GM19452 (cell line): ENCODE data around the gene SSTR1.
"Not testable (repeated sequence)": the region's sequence is repeated elsewhere in the genome, so short reads cannot be mapped to it uniquely, and the experiment has no call there.

Source experiments
- ATAC-seq: cut with Tn5 transposase; IDR thresholded peaks from one replicate; pipeline ENCODE4 v1.9.1; 2021; ENCODE audit not compliant: unreplicated experiment

The SSTR1 gene, protein sequence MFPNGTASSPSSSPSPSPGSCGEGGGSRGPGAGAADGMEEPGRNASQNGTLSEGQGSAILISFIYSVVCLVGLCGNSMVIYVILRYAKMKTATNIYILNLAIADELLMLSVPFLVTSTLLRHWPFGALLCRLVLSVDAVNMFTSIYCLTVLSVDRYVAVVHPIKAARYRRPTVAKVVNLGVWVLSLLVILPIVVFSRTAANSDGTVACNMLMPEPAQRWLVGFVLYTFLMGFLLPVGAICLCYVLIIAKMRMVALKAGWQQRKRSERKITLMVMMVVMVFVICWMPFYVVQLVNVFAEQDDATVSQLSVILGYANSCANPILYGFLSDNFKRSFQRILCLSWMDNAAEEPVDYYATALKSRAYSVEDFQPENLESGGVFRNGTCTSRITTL

DNA sequence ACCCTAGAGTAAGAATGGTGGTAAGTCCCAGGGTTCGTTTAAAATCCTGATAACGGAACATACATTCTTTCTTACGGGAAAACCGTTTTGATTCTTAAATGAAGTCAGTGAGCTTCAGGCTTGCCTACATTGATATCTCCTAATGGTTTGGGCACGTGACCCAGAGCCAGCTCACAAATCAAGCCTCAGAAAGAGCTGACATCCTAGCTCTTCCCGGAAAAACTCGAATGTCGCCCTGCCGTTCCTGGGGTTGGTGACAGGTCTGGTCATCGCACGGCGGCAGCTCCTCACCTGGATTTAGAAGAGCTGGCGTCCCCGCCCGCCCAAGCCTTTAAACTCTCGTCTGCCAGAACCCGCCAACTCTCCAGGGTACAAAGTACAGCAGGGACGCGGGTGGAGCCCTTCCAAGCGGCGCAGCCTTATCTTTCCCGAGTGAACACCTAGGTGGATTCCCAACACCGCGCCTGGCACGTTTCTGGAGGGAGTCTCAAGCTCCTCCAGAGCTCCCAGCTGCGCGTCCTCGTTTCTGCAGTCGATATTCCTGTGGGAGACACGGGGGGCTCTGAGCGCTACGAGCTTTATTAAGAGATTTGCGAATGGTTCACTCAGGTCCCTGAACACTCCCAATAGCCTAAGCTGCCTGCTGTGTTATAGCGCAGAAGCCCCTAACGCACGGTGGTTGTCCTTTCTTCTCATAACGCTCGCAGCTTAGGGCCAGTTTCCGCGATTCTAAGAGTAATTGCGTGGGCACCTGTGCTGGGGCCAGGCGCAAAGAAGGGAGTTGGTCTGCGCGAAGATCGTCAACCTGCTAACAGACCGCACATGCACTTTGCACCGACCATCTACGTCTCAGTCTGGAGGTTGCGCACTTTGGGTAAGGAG lies at the start of gene SSTR1:
Gene SSTR1 (plus strand): TSS at position 169 of the 882 bp plus-strand sequence. CDS start 1,486 bp downstream, outside the sequence.
- no peak for ATAC-seq

GRCh38 chr14:38158468-38158867 lies 49.2 kb upstream of the SSTR1 start:
- ATAC-seq: no peak

DNA sequence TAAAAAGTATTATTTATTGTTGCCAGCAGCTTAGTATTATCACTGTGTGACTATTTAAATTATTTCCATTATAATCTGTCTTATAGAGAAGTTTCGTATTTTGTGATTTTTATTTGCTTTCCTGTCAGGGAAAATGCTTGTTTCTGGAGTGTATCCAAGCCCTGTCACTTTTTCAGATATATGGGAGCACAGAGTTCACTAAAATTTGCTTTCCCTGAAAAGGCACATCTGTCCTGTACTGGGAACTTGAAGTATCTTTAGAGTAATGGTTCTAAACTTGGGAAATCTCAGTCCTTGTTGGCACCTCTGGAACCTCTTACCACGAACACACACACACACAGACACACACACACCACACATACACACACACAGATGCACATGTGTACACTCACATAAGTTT lies 39.3 kb upstream of the SSTR1 start:
- no peak for ATAC-seq

- ATAC-seq: no peak
Measured at GRCh38 chr14:38171197-38171596, 36.5 kb upstream of the SSTR1 start.

DNA sequence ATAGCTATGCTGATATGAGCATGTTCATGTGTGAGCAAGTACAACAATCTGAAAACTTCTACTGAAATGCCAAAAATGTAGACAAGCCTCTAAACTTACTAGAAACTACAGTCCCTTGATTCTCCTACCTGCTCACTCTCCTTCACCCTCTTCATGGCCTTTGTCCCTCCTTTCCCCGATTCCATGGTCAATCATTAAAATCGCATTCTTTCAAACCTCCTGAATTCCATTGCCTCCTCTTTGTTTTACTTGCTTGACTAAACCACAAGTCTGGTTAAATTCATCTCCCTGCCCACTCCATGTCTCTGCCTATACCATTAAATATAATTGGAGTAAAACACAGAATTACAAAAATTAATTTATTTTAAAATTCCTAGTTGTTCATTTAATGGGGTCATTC lies 33.0 kb upstream of the SSTR1 start:
- ATAC-seq: no peak

GRCh38 chr14:38175658-38176057 lies 32.0 kb upstream of the SSTR1 start:
- ATAC-seq: no peak

GRCh38 chr14:38176379-38176778 lies 31.3 kb upstream of the SSTR1 start:
- ATAC-seq: no peak

- ATAC-seq: no peak
Measured at GRCh38 chr14:38184132-38184531, 23.6 kb upstream of the SSTR1 start.

DNA sequence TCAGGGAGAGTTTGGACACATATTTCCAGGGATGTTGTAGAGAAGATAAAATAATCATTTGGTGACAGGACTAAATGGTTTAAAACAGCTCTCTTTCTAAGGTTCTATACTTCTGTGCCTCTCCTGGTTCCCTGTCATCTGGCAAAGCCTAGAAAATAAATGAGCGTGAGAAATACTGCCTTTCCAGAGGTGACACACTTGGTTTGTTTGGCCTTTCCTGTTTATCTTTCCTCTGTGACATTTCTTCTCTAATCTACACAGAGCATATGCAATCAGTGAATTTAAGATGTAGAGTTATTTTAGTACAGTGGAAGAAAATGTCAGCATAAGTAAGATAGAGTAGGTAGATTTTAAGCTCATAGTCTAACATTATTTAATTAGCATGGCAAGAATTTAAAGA lies 22.0 kb upstream of the SSTR1 start:
- no peak for ATAC-seq

GRCh38 chr14:38186216-38186615 lies 21.5 kb upstream of the SSTR1 start:
- ATAC-seq: no peak

- ATAC-seq: no peak
Measured at GRCh38 chr14:38187528-38187927, 20.2 kb upstream of the SSTR1 start.

DNA sequence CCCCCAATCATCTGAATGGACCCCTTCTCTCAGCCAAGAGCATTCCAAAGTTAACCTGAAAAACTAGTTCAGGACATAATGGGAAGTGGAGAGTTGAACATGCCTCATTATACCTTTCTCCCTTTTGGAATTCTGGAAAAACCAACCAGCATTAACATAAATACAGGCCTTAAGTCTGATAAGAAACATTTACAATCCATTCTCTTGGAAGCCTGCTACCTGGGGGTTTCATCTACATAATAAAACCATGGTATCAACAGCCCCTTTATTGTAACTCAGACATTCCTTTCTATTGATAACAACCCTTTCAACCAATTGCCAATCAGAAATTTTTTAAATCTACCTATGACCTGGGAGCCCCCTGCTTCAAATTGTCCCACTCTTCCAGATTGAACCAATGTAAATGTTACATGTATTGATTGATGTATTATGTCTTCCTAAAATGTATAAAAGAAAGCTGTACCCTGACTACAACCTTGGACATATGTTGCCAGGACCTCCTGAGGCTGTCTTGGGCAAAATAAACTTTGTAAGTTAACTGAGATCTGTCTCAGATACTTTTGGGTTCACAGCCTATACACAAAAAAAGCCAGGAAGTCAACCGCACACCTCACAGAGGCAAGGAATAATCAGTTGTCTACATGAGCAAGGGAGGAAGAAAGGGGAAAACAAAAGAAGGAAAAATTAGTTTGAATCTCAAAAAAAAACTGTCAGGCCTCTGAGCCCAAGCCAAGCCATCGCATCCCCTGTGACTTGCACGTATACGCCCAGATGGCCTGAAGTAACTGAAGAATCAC lies 17.6 kb upstream of the SSTR1 start:
- no peak for ATAC-seq

- not testable (repeated sequence) for ATAC-seq
Measured at GRCh38 chr14:38190846-38191245, 16.9 kb upstream of the SSTR1 start.

- ATAC-seq: not testable (repeated sequence)
Measured at GRCh38 chr14:38191491-38191890, 16.2 kb upstream of the SSTR1 start.

- ATAC-seq: no peak
Measured at GRCh38 chr14:38197001-38197783, 10.5 kb upstream of the SSTR1 start.

- no peak for ATAC-seq
Measured at GRCh38 chr14:38197784-38198335, 9.8 kb upstream of the SSTR1 start.

DNA sequence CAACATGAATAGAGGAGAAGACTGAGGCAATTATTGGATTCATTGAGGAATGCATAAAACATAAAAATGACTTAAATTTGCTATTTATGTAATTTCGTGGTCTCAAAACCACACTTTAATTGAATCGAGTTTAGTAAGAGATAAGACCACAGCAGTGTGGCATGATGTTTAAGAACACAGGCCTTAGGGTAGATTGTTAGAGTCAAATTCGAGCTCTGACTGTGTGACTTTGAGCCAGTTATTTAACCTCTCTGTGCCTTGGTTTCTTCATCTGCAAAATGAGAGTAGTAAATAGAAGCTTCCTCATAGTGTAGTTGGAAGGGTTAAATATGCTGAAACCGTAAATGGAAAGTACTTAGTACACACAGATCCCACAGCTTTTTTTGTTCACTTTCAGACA lies 9.3 kb upstream of the SSTR1 start:
- no peak for ATAC-seq

GRCh38 chr14:38199076-38199475 lies 8.6 kb upstream of the SSTR1 start:
- no peak for ATAC-seq

- no peak for ATAC-seq
Measured at GRCh38 chr14:38199739-38200138, 8.0 kb upstream of the SSTR1 start.

- no peak for ATAC-seq
Measured at GRCh38 chr14:38201137-38201828, 6.4 kb upstream of the SSTR1 start.
